Urothelium cell line (cell line): ENCODE results near the gene SUPT3H.
A peak's percentile ranks its signal among the peaks of the same experiment; 100 is the strongest.
"Not testable (repeated sequence)": the region's sequence is repeated elsewhere in the genome, so short reads cannot be mapped to it uniquely, and the experiment has no call there.

Experiments
- DNase-seq: peaks from one replicate; pipeline ENCODE4 v3.0.0; 2011; ENCODE audit warnings: low spot score, mixed read lengths
- FAIRE-seq: peaks from 2 replicates; lab custom pipeline; 2011; peaks lifted over from hg19 to GRCh38; lab: Jason Lieb, UNC

SUPT3H gene

DNA sequence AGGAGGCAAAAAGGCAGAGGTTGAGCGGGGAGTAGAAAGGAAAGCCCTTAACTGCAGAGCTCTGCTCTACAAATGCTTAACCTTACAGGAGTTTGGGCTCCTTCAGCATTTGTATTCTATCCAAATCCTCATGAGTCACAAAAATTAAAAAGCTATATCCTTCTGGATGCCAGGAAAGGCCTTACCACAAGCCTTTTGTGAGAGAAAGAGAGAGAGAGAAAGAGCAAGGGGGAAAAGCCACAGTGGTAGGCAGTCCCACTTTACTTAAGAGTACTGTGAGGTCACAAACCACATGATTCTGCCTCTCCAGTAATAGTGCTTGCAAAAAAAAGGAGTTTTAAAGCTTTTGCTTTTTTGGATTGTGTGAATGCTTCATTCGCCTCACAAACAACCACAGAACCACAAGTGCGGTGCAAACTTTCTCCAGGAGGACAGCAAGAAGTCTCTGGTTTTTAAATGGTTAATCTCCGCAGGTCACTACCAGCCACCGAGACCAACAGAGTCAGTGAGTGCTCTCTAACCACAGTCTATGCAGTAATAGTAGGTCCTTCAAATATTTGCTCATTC, 49.7 kb downstream of the SUPT3H start, which contains the start of gene RUNX2:
RUNX2 (plus strand) TSS at position 375 of the 567 bp plus-strand sequence. CDS start 397 bp downstream, outside the sequence.
- FAIRE-seq (no peak), DNase-seq (peak; percentile 37)

DNA sequence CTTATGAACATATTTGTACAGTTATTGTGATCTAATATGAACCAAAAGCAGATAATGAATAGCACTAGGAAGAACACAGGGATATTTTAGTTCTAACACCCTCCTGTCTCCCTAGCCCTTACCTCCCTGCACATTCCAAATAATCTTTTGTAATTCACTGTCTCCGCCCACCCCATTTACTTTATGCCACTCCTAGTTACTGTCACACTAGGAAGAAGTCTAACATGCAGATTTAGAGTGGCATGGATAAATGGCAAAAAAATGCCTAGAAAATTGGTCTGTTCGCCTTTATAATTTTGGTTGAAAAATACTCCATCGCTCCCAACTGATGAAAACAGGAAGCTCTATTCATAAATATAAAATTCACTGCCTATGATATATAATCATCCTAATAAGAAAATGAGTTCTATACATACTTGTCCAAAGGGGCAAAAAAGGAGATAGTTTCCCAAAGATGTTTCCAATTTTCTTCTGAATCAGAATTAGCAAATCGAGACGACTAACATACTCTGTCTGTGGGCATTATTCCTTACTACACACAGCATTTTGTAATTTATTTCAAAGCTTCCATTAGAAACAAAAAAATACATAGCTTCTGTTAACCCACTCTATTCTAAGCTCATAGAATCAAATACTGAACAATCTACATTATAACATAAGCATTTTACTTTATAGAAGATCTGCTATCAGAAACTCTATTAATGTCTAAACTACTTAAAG, 50.9 kb downstream of the SUPT3H start:
- FAIRE-seq = no peak
- no peak for DNase-seq

DNA sequence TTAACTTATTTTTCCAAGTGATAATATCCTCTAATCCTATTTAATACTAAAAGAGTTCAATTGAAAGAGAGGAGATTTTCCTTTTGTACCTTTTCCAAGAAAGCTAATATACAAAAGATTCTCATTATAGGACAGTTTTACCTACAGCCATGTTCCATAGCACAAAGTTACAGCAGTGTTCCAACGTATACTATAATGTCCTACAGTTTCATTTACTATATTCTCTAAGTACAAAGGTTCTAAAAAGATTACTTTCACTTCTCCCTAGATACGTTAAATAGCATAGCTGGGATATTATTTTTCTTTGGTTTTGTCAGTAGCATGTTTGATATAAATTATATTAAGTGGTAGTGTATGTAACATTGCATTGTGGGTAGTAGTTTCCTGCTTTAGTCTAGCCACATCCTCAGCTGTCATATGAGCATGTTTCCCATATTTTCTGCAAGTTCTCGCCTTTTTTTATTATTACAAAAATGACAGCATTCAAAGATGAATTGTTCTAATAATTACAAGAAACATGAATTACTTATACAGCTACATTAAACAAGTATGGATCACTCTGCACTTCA, 54.0 kb downstream of the SUPT3H start:
- FAIRE-seq = no peak
- no peak for DNase-seq

GRCh38 chr6:45320349-45320748, 57.4 kb downstream of the SUPT3H start:
- no peak for DNase-seq
- FAIRE-seq = no peak

DNA sequence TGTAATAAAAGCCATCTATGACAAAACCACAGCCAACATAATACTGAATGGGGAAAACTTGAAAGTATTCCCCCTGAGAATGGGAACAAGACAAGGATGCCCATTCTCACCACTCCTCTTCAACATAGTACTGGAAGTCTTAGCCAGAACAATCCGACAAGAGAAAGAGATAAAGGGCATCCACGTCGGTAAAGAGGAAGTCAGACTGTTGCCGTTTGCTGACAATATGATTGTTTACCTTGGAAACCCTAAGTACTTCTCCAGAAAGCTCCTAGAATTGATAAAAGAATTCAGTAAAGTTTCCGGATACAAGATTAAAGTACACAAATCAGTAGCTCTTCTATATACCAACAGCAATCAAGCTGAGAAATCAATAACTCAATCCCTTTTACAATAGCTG, 63.6 kb downstream of the SUPT3H start:
- no peak for DNase-seq
- no peak for FAIRE-seq

GRCh38 chr6:45310118-45310788, 67.5 kb downstream of the SUPT3H start:
- no peak for DNase-seq
- no peak for FAIRE-seq

DNA sequence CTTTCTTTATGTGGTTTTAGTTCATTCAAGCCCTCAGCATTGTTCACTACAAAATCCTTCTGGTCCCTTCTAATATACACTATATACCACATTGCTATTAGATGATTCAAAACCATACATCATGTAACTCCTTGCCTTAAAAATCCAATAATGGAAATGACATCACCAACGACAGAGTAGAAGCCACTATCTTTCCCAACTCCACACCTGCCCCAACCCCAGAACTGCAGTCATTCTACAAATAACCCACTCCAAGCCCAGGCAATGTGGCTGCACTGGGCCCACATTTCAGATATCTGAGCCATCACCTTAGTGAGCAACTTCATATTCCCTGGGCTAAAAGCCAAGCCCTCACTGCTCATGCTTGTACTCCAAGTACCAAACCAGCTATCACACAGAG, 72.2 kb downstream of the SUPT3H start:
- DNase-seq (no peak), FAIRE-seq (no peak)

- FAIRE-seq (no peak), DNase-seq (no peak)
These were observed 74.9 kb downstream of the SUPT3H start for GRCh38 chr6:45302832-45303231.

DNA sequence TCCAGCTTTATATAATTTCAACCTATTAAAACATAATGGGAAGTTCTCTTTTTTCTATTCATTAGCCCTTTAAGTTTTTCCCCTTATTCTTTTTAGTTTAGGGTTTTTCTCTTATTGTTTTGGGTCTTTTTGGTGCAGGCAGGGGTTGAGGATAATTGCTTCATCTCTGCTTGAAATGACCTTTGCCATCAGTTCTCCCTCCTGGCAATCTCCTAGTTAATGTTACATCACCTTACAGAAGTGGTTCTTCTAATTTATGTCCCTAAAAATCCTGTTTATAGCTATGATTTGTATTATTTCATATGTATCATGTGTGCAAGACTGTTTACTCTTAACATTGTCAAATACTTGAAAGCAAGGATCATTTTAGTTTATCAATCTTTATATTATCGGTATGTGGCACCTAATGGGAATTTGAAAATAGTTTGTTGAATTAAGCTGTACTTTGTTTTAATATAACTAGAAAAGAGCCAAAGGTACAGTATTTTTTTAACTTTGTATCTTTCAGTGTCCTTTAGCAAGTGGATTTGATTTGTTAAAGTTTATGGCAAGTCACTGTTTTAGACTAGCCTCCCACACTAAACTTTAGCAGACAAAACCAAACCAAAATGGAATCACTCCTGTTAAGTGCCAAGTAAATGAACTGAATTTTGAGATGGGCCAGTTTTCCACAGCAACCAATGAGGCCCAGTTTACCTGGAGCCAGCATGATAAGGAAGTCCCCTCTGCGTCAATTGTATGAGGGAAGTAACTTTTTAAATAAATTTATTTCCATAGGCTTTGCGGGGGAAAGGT, 76.2 kb downstream of the SUPT3H start:
- FAIRE-seq (no peak), DNase-seq (no peak)

DNA sequence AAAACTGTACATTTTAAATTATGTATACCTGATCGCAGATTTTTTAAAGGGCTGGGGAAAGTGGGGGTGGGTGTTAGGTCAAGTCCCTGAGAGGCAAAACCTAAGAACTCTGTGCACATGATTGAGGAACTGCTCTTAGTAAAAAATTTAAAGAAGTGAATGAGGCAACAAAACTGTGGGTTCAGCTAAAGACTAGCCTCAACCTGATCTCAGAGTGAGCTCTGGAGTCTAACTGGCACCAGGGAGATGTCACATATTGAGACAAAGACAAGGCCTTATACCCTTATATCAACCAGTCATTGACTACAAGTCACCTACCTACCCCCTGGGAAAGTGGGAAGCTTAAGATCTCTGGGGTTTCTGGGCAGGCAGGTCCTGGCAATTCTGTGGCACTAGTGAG, 77.0 kb downstream of the SUPT3H start:
- DNase-seq = no peak
- FAIRE-seq = no peak

- FAIRE-seq (no peak), DNase-seq (no peak)
These were observed 78.6 kb downstream of the SUPT3H start for GRCh38 chr6:45299096-45299581.

GRCh38 chr6:45297320-45297719, 80.4 kb downstream of the SUPT3H start:
- FAIRE-seq = no peak
- no peak for DNase-seq

- not testable (repeated sequence) for DNase-seq, FAIRE-seq
These were observed 83.6 kb downstream of the SUPT3H start for GRCh38 chr6:45294065-45294701.

DNA sequence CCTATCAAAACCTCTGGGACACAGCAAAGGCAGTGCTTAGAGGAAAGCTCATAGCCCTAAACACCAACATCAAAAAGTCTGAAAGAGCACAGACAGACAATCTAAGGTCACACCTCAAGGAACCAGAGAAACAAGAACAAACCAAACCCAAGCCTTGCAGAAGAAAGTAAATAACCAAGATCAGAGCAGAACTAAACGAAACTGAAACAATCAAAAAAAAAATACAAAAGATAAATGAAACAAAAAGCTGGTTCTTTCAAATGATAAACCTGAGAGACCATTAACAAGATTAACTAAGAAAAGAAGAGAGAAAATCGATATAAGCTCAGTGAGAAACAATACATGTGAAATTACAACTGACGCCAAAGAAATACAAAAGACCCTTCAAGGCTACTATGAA, 84.4 kb downstream of the SUPT3H start:
- FAIRE-seq = no peak
- no peak for DNase-seq

- DNase-seq = no peak
- no peak for FAIRE-seq
These were observed 87.8 kb downstream of the SUPT3H start for GRCh38 chr6:45289751-45290514.

- not testable (repeated sequence) for DNase-seq, FAIRE-seq
These were observed 91.0 kb downstream of the SUPT3H start for GRCh38 chr6:45286707-45287106.

GRCh38 chr6:45278367-45278766, 99.4 kb downstream of the SUPT3H start:
- DNase-seq (no peak), FAIRE-seq (no peak)

- not testable (repeated sequence) for FAIRE-seq
These were observed 100.0 kb downstream of the SUPT3H start for GRCh38 chr6:45277741-45278140.

GRCh38 chr6:45275358-45275757, 102.4 kb downstream of the SUPT3H start:
- DNase-seq (no peak), FAIRE-seq (no peak)

More at GRCh38 chr6:45277741-45278140, 100.0 kb downstream of the SUPT3H start:
- not testable (repeated sequence) for DNase-seq
